ENCODE measurements around the gene FGF18.

Gene FGF18

DNA sequence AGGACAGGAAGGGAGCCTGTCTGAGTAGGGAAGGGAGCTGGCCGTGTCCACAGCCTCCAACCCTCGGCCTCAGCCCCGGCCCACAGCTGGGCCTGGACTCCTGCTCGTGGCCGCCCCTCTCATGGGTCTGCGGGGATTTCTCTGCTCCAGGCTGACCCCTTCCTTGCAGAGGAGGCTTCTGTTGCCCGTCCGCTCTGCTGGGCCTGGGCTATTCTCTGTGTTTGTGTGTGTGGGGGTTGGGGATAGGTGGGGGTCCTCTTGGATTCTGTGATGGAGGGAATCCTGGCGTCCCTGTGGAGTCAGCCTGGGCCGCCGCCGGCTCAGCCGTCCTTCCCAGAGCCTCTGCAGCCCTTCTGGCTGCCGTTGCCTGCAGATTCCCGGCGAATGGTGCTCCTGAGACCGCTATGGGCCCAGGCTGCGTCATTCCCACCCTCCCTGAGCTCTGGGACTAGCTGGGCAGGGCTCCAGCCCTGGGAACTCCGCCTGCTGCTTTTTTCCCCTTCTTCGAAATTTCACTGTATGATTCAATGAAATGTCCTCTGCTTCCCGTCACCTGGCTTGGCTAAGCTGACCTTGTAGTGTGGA lies 64.2 kb downstream of the FGF18 start:
- no peak overlapping the region for H3K4me2 ChIP-seq (ENCODE audit: low read length)
- no peaks in the 10 kb centered on the region for H3K79me2 ChIP-seq (ENCODE audit: low read length)
- TF ChIP-seq CTCF (IDR thresholded peaks at IDR 0.05; ENCODE audit: low read depth, low read length), result no peak
- no peak for TF ChIP-seq EZH2phosphoT487 (IDR thresholded peaks at IDR 0.05; ENCODE audit: low read depth)
- H3K4me3 ChIP-seq (ENCODE audit: low read length), result no peak overlapping the region
- no peak overlapping the region for H3K27ac ChIP-seq (ENCODE audit: low read length)
- H2AFZ ChIP-seq (ENCODE audit: low read depth, low read length), result no peak overlapping the region
- no peak overlapping the region for H3K9ac ChIP-seq (ENCODE audit: low read length)
- no peaks in the 10 kb centered on the region for H4K20me1 ChIP-seq (ENCODE audit: insufficient read depth, low read length)
- no peaks in the 10 kb centered on the region for H3K36me3 ChIP-seq (replicated peaks; ENCODE audit: low read depth, low read length)
- H3K27me3 ChIP-seq (ENCODE audit: low read depth, low read length), result 0 out of 2 replicates have a peak, but pooled peaks cover 6% of the 10 kb centered on the region
- H3K9me3 ChIP-seq (ENCODE audit: insufficient read depth, low read length), result no peaks in the 10 kb centered on the region
- H3K4me1 ChIP-seq (ENCODE audit: low read length), result 0 out of 2 replicates have a peak, but pooled peaks cover 2% of the 10 kb centered on the region

DNA sequence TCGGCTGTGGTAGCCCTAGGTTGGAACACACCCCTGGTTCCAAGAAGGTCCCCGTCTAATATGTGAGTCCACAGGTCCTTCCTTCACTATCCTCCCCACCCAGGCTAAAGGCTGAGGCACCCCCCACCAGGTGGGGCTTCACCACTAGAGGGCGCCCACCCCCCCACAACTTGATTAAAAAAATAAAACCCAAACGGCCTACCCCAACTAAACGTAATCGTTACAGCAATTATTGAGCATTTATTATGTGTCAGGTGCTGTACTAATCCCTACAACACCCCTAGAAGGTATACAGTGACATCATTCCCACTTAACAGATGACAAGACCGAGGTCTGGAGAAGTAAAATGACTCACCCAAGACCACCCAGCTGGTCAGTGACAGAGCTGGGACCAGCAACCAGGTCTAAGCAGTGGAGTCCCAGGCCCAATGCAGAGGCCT lies 65.0 kb downstream of the FGF18 start:
- H3K79me2 ChIP-seq (ENCODE audit: low read length), result no peaks in the 10 kb centered on the region
- H3K4me2 ChIP-seq (ENCODE audit: low read length), result no peak overlapping the region
- H3K9me3 ChIP-seq (ENCODE audit: insufficient read depth, low read length), result no peaks in the 10 kb centered on the region
- 0 out of 2 replicates have a peak, but pooled peaks cover 2% of the 10 kb centered on the region for H3K4me1 ChIP-seq (ENCODE audit: low read length)
- peak overlapping the region; percentile 88; the same call in 1 of the 2 replicates for H2AFZ ChIP-seq (ENCODE audit: low read depth, low read length)
- TF ChIP-seq CTCF (IDR thresholded peaks at IDR 0.05; ENCODE audit: low read depth, low read length) (peak; percentile 89), EZH2phosphoT487 (IDR thresholded peaks at IDR 0.05; ENCODE audit: low read depth) (no peak)
- no peaks in the 10 kb centered on the region for H4K20me1 ChIP-seq (ENCODE audit: insufficient read depth, low read length)
- no peak overlapping the region for H3K9ac ChIP-seq (ENCODE audit: low read length)
- H3K27me3 ChIP-seq (ENCODE audit: low read depth, low read length), result peaks cover 3% of the 10 kb centered on the region; the same call in 1 of the 2 replicates
- no peak overlapping the region for H3K27ac ChIP-seq (ENCODE audit: low read length)
- H3K4me3 ChIP-seq (ENCODE audit: low read length), result no peak overlapping the region
- H3K36me3 ChIP-seq (replicated peaks; ENCODE audit: low read depth, low read length), result no peaks in the 10 kb centered on the region

DNA sequence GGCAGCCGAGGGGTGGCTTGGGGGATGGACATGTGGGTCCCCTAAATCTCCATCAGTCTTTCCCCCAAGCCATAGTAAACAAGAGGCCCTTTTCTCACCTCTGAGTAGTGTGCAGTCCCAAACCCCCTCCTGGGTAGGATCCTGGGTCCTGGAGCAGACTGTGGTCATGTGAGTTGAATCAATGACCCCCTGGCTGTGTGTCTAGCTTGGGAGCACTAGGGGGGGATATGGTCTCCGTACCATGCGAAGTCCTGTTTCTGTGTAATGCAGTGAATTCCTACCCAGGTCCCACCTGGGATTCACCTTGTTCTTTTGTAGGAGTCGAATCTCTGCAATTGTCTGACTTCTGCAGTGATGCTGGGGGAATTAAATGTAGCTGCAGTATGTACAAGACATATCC lies 66.2 kb downstream of the FGF18 start:
- Histone ChIP-seq H2AFZ (ENCODE audit: low read depth, low read length) (no peak overlapping the region), H3K4me3 (ENCODE audit: low read length) (no peak overlapping the region), H3K36me3 (replicated peaks; ENCODE audit: low read depth, low read length) (no peaks in the 10 kb centered on the region), H3K27ac (ENCODE audit: low read length) (no peak overlapping the region), H3K9me3 (ENCODE audit: insufficient read depth, low read length) (no peaks in the 10 kb centered on the region), H3K4me2 (ENCODE audit: low read length) (no peak overlapping the region), H3K27me3 (ENCODE audit: low read depth, low read length) (peaks cover 11% of the 10 kb centered on the region), H3K4me1 (ENCODE audit: low read length) (0 out of 2 replicates have a peak, but pooled peaks cover 2% of the 10 kb centered on the region), H4K20me1 (ENCODE audit: insufficient read depth, low read length) (no peaks in the 10 kb centered on the region), H3K79me2 (ENCODE audit: low read length) (no peaks in the 10 kb centered on the region), H3K9ac (ENCODE audit: low read length) (no peak overlapping the region)
- TF ChIP-seq CTCF (IDR thresholded peaks at IDR 0.05; ENCODE audit: low read depth, low read length), result no peak
- no peak for TF ChIP-seq EZH2phosphoT487 (IDR thresholded peaks at IDR 0.05; ENCODE audit: low read depth)

DNA sequence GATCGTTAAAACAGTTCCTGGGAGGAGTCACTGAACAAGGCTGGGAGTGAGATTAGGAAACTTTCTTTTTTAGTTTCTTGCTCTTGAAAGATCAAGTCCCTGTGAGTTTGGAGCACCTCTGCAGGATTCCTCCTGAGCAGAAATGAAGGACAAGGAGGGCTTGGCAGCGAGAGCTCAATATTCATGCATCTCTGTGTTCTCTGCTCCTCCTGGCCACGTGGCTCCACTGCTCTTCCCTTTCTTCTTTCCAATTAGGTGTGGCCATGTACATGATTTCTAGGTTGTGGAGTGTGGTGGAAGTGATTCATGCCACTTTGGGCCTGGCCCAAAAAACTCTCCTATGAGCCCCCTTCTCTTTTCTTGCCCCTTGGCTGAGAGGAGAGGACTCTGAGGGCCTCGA lies 67.2 kb downstream of the FGF18 start:
- H3K4me2 ChIP-seq (ENCODE audit: low read length), result no peak overlapping the region
- TF ChIP-seq CTCF (IDR thresholded peaks at IDR 0.05; ENCODE audit: low read depth, low read length), result no peak
- no peak for TF ChIP-seq EZH2phosphoT487 (IDR thresholded peaks at IDR 0.05; ENCODE audit: low read depth)
- H3K4me3 ChIP-seq (ENCODE audit: low read length), result no peak overlapping the region
- no peaks in the 10 kb centered on the region for H3K36me3 ChIP-seq (replicated peaks; ENCODE audit: low read depth, low read length)
- no peak overlapping the region for H3K27ac ChIP-seq (ENCODE audit: low read length)
- H4K20me1 ChIP-seq (ENCODE audit: insufficient read depth, low read length), result no peaks in the 10 kb centered on the region
- H3K4me1 ChIP-seq (ENCODE audit: low read length), result 0 out of 2 replicates have a peak, but pooled peaks cover 2% of the 10 kb centered on the region
- no peak overlapping the region for H2AFZ ChIP-seq (ENCODE audit: low read depth, low read length)
- no peak overlapping the region for H3K9ac ChIP-seq (ENCODE audit: low read length)
- H3K9me3 ChIP-seq (ENCODE audit: insufficient read depth, low read length), result no peaks in the 10 kb centered on the region
- H3K79me2 ChIP-seq (ENCODE audit: low read length), result no peaks in the 10 kb centered on the region
- peaks cover 12% of the 10 kb centered on the region for H3K27me3 ChIP-seq (ENCODE audit: low read depth, low read length)
